ENCODE results near the gene FARS2.

GRCh38 chr6:5634525-5634924 lies 373.2 kb downstream of the FARS2 start:
- TF ChIP-seq CTCF (IDR thresholded peaks at IDR 0.05) (no peak), JUN (CRISPR knock-in tag; IDR thresholded peaks at IDR 0.05) (no peak)

Data from WTC11 (cell line).